Esophagus muscularis mucosa (tissue), 4 donors: Measurements from ENCODE around the gene CCDC137. TPM values are rescaled to one million over a fixed set of nuclear protein-coding genes. Genes with fewer than 3 reads are reported as not detected.

Source experiments
- DNase-seq: peaks from one replicate; pipeline ENCODE4 v3.0.0-alpha.2; 2017; ENCODE audit errors: extremely low spot score
- H3K27ac ChIP-seq, 4 donors: fragments of 200-600 bp; sonication (generic); replicated peaks in 1 of 4; 1 replicate in 3 of 4; 2 replicates in 1 of 4; pipeline ENCODE4 v1.5.1; 2016 to 2019; ENCODE audit warnings: mild to moderate bottlenecking in 1 of 4
- H3K27me3 ChIP-seq, 4 donors: fragments of 200-600 bp; sonication (generic); one replicate each; pipeline versions ENCODE4 v1.5.1 to v1.6.0; 2016 to 2019
- H3K36me3 ChIP-seq, 4 donors: fragments of 200-600 bp; sonication (generic); one replicate each; pipeline ENCODE4 v1.5.1; 2016 to 2019
- H3K4me1 ChIP-seq, 4 donors: fragments of 200-600 bp; sonication (generic); one replicate each; pipeline ENCODE4 v1.5.1; 2016 to 2019
- H3K4me3 ChIP-seq, 4 donors: fragments of 200-600 bp; sonication (generic); 1 replicate in 2 of 4; 2 replicates in 2 of 4; pipeline ENCODE4 v1.5.1; 2016 to 2019; ENCODE audit warnings: mild to moderate bottlenecking in 4 of 4, moderate library complexity in 1 of 4
- H3K9me3 ChIP-seq, 4 donors: fragments of 200-600 bp; sonication (generic); 1 replicate in 3 of 4; 2 replicates in 1 of 4; pipeline ENCODE4 v1.5.1; 2016 to 2019
- EP300 ChIP-seq: sonication (generic); formaldehyde crosslinking; IDR thresholded peaks from one replicate; pipeline ENCODE4 v1.6.1; 2017; ENCODE audit warnings: antibody characterized with exemption
- POLR2A ChIP-seq: fragments of 450-650 bp; IDR thresholded peaks from one replicate; pipeline ENCODE4 v1.6.1; 2017; ENCODE audit warnings: antibody characterized with exemption, moderate library complexity, mild to moderate bottlenecking, low read depth
- POLR2AphosphoS5 ChIP-seq, 2 donors: sonication (generic); formaldehyde crosslinking; IDR thresholded peaks; one replicate each; pipeline ENCODE4 v1.6.1; 2017; ENCODE audit warnings: antibody characterized with exemption in 2 of 2
- WGBS: methylation state at CpG from one replicate; pipeline ENCODE4 v1.1.5; 2018; 5-methylcytosine and 5-hydroxymethylcytosine counted together
- intact Hi-C: fragments of 100-400 bp; cut with DNase I; formaldehyde crosslinking; loops from one replicate; pipeline ENCODE4 v1.15.1; 2023
- total RNA-seq, 4 donors: library from RNA; depleted of rRNA; stranded (reverse); fragments of >200 nt; gene quantifications; one replicate each; pipeline versions ENCODE4 v1.1.0 to v1.2.1, GENCODE V29; 2016
- TF ChIP-seq, protein P1 (sequence below), 3 experiments: fragments of 200-600 bp in 2 of 3; fragments of 450-650 bp in 1 of 3; sonication (generic) in 2 of 3; IDR thresholded peaks; one replicate each; pipeline ENCODE4 v1.5.1; 2017 to 2019; ENCODE audit warnings: antibody characterized with exemption in 3 of 3, mild to moderate bottlenecking in 2 of 3, moderate library complexity in 1 of 3

The CCDC137 gene
- total RNA-seq, 4 donors from 2014 or later = 8.9 to 14.1 (median 12.6) TPM

DNA sequence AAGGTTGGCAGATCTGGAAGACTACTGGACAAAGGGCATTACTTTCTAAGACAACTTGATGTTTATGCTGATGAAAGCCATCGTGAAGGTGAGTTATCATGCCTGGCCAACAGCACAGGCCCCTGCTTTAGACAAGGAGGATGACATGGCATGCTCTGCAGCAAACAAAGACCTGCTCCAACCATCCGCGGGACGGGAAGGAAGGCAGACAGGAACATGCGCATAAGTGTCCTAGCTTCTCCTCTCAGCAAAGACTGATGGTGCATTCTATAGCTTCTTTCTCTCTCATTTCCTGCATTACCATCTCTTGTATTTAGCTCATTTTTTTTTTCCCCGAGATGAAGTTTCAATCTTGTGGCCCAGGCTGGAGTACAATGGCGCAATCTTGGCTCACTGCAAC, 35.1 kb upstream of the CCDC137 start:
- no peak for DNase-seq
- TF ChIP-seq EP300 (no peak), POLR2A (no peak), POLR2AphosphoS5 (IDR thresholded peaks at IDR 0.05) (no peak)
- TF ChIP-seq, protein P1, sequence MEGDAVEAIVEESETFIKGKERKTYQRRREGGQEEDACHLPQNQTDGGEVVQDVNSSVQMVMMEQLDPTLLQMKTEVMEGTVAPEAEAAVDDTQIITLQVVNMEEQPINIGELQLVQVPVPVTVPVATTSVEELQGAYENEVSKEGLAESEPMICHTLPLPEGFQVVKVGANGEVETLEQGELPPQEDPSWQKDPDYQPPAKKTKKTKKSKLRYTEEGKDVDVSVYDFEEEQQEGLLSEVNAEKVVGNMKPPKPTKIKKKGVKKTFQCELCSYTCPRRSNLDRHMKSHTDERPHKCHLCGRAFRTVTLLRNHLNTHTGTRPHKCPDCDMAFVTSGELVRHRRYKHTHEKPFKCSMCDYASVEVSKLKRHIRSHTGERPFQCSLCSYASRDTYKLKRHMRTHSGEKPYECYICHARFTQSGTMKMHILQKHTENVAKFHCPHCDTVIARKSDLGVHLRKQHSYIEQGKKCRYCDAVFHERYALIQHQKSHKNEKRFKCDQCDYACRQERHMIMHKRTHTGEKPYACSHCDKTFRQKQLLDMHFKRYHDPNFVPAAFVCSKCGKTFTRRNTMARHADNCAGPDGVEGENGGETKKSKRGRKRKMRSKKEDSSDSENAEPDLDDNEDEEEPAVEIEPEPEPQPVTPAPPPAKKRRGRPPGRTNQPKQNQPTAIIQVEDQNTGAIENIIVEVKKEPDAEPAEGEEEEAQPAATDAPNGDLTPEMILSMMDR (IDR thresholded peaks at IDR 0.05) = no peak
- 91% methylated on average over 6 of the region's 7 CpGs for WGBS
- H3K4me3 ChIP-seq = no peak overlapping the region
- intact Hi-C loops = no loop called here
- no peak overlapping the region for H3K27ac ChIP-seq
- H3K9me3 ChIP-seq = no peaks in the 10 kb centered on the region
- no peaks in the 10 kb centered on the region for H3K27me3 ChIP-seq
- H3K4me1 ChIP-seq = peaks cover 30 to 37% (median 32%) of the 10 kb centered on the region in 4 donors
- peaks cover 30 to 40% (median 35%) of the 10 kb centered on the region in 4 donors for H3K36me3 ChIP-seq

DNA sequence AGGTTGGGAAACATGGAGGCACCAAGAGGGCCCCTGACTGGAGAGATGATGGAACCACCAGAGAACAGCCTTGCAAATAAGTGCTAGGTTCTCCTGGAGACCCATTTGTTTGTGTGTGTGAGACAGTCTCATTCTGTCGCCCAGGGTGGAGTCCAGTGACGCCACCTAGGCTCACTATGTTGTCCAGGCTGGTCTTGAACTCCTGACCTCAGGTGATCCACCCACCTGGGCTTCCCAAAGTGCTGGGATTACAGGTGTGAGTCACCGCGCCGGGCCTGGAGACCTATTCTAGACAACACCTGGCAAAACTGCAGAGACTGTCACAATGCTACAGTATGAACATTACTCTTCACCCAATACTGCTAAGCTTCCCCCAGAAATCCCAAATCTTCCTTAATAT, 31.1 kb upstream of the CCDC137 start:
- 84% methylated on average over 5 of the region's 5 CpGs for WGBS
- H3K36me3 ChIP-seq = peaks cover 0 to 6% (median under 1%) of the 10 kb centered on the region in 4 donors
- no peaks in the 10 kb centered on the region for H3K27me3 ChIP-seq
- peak overlapping the region; percentile 89 to 98 (median 94) for H3K4me3 ChIP-seq
- TF ChIP-seq EP300 = no peak
- TF ChIP-seq, protein P1 (IDR thresholded peaks at IDR 0.05) = no peak
- TF ChIP-seq POLR2A = no peak
- TF ChIP-seq POLR2AphosphoS5 (IDR thresholded peaks at IDR 0.05) = no peak
- peak overlapping the region in 1 of 4 donors; percentile 95 for H3K27ac ChIP-seq
- intact Hi-C loops = no loop called here
- H3K4me1 ChIP-seq = peaks cover 35 to 45% (median 40%) of the 10 kb centered on the region in 4 donors
- no peaks in the 10 kb centered on the region for H3K9me3 ChIP-seq
- DNase-seq = no peak

DNA sequence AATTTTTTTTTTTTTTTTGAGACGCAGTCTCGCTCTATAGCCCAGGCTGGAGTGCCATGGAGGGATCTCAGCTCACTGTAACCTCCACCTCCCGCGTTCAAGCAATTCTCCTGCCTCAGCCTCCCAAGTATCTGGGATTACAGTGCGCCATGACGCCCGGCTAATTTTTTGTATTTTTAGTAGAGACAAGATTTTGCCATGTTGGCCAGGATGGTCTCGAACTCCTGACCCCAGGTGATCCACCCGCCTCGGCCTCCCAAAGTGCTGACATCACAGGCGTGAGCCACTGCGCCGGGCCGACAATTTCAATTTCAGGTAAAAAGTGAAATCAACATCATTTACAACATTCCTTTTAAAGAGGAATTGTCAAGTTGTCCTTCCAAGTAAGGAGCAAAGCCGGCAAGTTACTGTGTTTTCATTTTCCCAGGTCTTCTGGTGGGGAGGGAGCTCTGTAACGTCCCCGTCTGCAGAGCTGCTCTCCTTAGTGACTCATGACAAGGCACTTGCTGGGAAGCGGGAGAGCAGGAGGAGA, 30.5 kb upstream of the CCDC137 start:
- peaks cover 0 to 6% (median 0%) of the 10 kb centered on the region in 4 donors for H3K36me3 ChIP-seq
- no peak for TF ChIP-seq EP300
- TF ChIP-seq, protein P1 (IDR thresholded peaks at IDR 0.05) = no peak
- no peak for TF ChIP-seq POLR2AphosphoS5 (IDR thresholded peaks at IDR 0.05)
- no peak for TF ChIP-seq POLR2A
- intact Hi-C loops = loop anchor here (2.0 kb wide), 1 partner anchor 31 kb away; the partner anchor contains the start of genes CCDC137 and OXLD1
- peak overlapping the region; percentile 88 to 97 (median 92) for H3K27ac ChIP-seq
- H3K27me3 ChIP-seq = no peaks in the 10 kb centered on the region
- 39% methylated on average over 17 of the region's 18 CpGs for WGBS
- H3K4me3 ChIP-seq = peak overlapping the region; percentile 89 to 98 (median 94)
- no peaks in the 10 kb centered on the region for H3K9me3 ChIP-seq
- no peak for DNase-seq
- peaks cover 35 to 45% (median 40%) of the 10 kb centered on the region in 4 donors for H3K4me1 ChIP-seq

DNA sequence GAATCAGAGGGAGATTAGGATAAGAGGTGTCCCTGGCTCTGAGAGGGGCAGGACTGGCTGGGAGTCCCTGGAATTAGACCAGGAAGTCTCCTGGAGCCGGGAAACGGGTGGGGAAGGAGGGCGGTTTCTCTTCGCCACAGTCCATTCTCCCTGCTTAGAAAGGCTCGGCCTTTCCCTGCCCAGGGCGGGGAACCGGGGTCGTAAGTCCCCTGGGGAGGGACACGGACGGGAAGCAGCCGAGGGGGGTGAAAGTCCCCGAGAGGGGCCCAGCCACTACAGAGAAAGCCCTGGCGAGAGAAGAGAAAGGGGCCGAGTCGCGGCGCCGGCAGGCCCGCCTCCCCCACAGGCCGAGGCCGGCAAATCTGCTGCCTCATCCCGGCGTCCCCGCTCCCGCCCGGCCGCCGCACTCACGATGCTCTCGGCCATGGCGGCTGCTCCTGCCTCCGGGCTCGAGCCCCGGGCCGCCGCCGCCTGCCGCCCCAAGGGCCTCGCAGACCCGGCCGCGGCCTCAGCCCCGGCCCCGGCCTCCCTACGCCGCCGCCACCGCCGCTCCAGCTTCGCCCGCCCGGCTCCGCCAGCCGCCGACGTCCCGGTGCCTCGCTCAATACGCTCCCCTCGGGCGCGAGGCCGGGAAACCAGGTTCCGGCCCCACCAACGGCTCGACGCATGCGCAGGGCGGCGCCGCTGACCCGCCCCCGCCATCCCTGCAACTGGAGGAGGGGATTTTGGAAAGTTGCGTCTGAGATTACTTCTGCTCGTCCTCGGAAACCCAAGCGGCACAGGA, 29.8 kb upstream of the CCDC137 start, which contains the start of the genes NPLOC4 and TSPAN10:
Gene NPLOC4, minus strand, starts transcription at position 608 of the 784 bp plus-strand sequence. Its CDS starts 182 bp downstream, at position 426.
Gene TSPAN10, plus strand, starts transcription at position 692 of the 784 bp plus-strand sequence. CDS start 5,217 bp downstream, outside the sequence.
- 0% methylated on average over 26 of the region's 77 CpGs for WGBS
- peaks cover 35 to 44% (median 40%) of the 10 kb centered on the region in 4 donors for H3K4me1 ChIP-seq
- H3K4me3 ChIP-seq = peak within 1 kb of the TSS; percentile 89 to 98 (median 94)
- TF ChIP-seq POLR2A (peak; percentile 64), EP300 (no peak), POLR2AphosphoS5 (IDR thresholded peaks at IDR 0.05) (peak; percentile 91 to 96)
- TF ChIP-seq, protein P1 (IDR thresholded peaks at IDR 0.05) = peak in 1 of 3 experiments; percentile 32
- no peaks in the 10 kb centered on the region for H3K27me3 ChIP-seq
- peak; percentile 96 for DNase-seq
- H3K27ac ChIP-seq = peak within 1 kb of the TSS; percentile 88 to 97 (median 92)
- no peaks in the 10 kb centered on the region for H3K9me3 ChIP-seq
- intact Hi-C loops = loop anchor here (2.0 kb wide), 1 partner anchor 30 kb away; the partner anchor contains the start of genes CCDC137 and OXLD1
- H3K36me3 ChIP-seq = peaks cover 0 to 2% (median 0%) of the 10 kb centered on the region in 4 donors
